ENCODE results near the gene ERICH6B.

Gene ERICH6B

GRCh38 chr13:45506811-45507210, 108.7 kb downstream of the ERICH6B start:
- FAIRE-seq: no peak
- DNase-seq (ENCODE audit: low spot score): no peak

GRCh38 chr13:45503658-45504057, 111.9 kb downstream of the ERICH6B start:
- DNase-seq (ENCODE audit: low spot score) (no peak), FAIRE-seq (no peak)

GRCh38 chr13:45501175-45501526, 114.4 kb downstream of the ERICH6B start:
- no peak for DNase-seq (ENCODE audit: low spot score)
- no peak for FAIRE-seq

GRCh38 chr13:45500492-45501174, 114.9 kb downstream of the ERICH6B start:
- DNase-seq (ENCODE audit: low spot score): peak; percentile 56
- FAIRE-seq: no peak

- no peak for DNase-seq (ENCODE audit: low spot score)
- no peak for FAIRE-seq
These were observed 118.6 kb downstream of the ERICH6B start for GRCh38 chr13:45496942-45497341.

- DNase-seq (ENCODE audit: low spot score) (no peak), FAIRE-seq (no peak)
These were observed 123.0 kb downstream of the ERICH6B start for GRCh38 chr13:45492538-45492937.

Measured in urothelium cell line (cell line).